SJCRH30 (cell line): ENCODE results near the gene NIPAL4. TPM values are rescaled to one million over a fixed set of nuclear protein-coding genes. Genes with fewer than 3 reads are reported as not detected.

Experiments used
- DNase-seq, 2 experiments: peaks; one replicate each; pipeline ENCODE4 v3.0.0-alpha.2; 2015 to 2020
- H3K27ac ChIP-seq: fragments of 250-450 bp; sonication (Bioruptor Pico); 2 replicates; pipeline ENCODE4 v1.5.1; 2020; ENCODE audit warnings: mild to moderate bottlenecking, moderate library complexity
- H3K27me3 ChIP-seq: fragments of 250-450 bp; sonication (Bioruptor Pico); 2 replicates; pipeline ENCODE4 v1.5.1; 2020; ENCODE audit warnings: mild to moderate bottlenecking, moderate library complexity
- H3K36me3 ChIP-seq: fragments of 250-450 bp; sonication (Bioruptor Pico); 2 replicates; pipeline ENCODE4 v1.5.1; 2020; ENCODE audit warnings: mild to moderate bottlenecking, moderate library complexity
- H3K4me1 ChIP-seq: fragments of 250-450 bp; sonication (Bioruptor Pico); 2 replicates; pipeline ENCODE4 v1.5.1; 2020; ENCODE audit warnings: mild to moderate bottlenecking, moderate library complexity
- H3K4me3 ChIP-seq: fragments of 250-450 bp; sonication (Bioruptor Pico); 2 replicates; pipeline ENCODE4 v1.5.1; 2020; ENCODE audit warnings: mild to moderate bottlenecking, moderate library complexity
- H3K9me3 ChIP-seq: fragments of 250-450 bp; sonication (Bioruptor Pico); replicated peaks from 2 replicates; pipeline ENCODE4 v1.5.1; 2020; ENCODE audit warnings: mild to moderate bottlenecking, moderate library complexity
- total RNA-seq: library from RNA; depleted of rRNA; stranded (reverse); fragments of >200 nt; shearing (Covaris generic); gene quantifications from 2 replicates; pipeline ENCODE4 v1.2.3, GENCODE V29; 2014

Gene NIPAL4
- total RNA-seq, 1 experiment from 2014 or later = not detected

DNA sequence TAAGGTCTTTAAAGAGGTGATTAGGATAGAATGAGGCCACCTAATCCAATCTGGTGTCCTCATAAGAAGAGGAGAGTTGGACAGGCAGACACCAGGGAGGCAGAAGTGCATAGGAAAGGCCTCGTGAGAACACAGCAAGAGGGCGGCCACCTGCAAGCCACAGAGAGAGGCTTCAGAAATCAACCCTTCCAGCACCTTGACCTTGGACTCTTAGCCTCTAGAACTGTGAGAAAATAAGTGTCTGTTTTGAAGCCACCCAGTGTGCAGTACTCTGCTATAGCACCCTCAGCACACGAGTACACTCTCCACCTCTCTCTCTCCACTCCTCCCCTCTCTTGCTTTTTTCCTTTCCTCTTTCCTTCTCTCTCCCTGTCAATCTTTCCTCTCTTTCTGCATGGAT lies 26.8 kb downstream of the NIPAL4 start:
- no peak for DNase-seq
- H3K4me1 ChIP-seq = no peaks in the 10 kb centered on the region
- no peak overlapping the region for H3K4me3 ChIP-seq
- H3K27me3 ChIP-seq = no peaks in the 10 kb centered on the region
- no peak overlapping the region for H3K27ac ChIP-seq
- H3K9me3 ChIP-seq = no peaks in the 10 kb centered on the region
- H3K36me3 ChIP-seq = peaks cover 73% of the 10 kb centered on the region

- no peak for DNase-seq
- H3K4me1 ChIP-seq = no peaks in the 10 kb centered on the region
- peaks cover 73% of the 10 kb centered on the region for H3K36me3 ChIP-seq
- H3K27ac ChIP-seq = no peak overlapping the region
- no peaks in the 10 kb centered on the region for H3K9me3 ChIP-seq
- H3K27me3 ChIP-seq = no peaks in the 10 kb centered on the region
- no peak overlapping the region for H3K4me3 ChIP-seq
Observed at GRCh38 chr5:157487358-157487757, 27.3 kb downstream of the NIPAL4 start.

GRCh38 chr5:157491471-157491995 lies 31.5 kb downstream of the NIPAL4 start:
- no peaks in the 10 kb centered on the region for H3K9me3 ChIP-seq
- peaks cover 61% of the 10 kb centered on the region for H3K36me3 ChIP-seq
- H3K4me3 ChIP-seq = no peak overlapping the region
- H3K4me1 ChIP-seq = no peaks in the 10 kb centered on the region
- no peak overlapping the region for H3K27ac ChIP-seq
- H3K27me3 ChIP-seq = no peaks in the 10 kb centered on the region
- DNase-seq = no peak

GRCh38 chr5:157492886-157493285 lies 32.9 kb downstream of the NIPAL4 start:
- H3K36me3 ChIP-seq = peaks cover 55% of the 10 kb centered on the region
- no peaks in the 10 kb centered on the region for H3K9me3 ChIP-seq
- H3K4me1 ChIP-seq = no peaks in the 10 kb centered on the region
- H3K27me3 ChIP-seq = no peaks in the 10 kb centered on the region
- no peak for DNase-seq
- no peak overlapping the region for H3K27ac ChIP-seq
- H3K4me3 ChIP-seq = no peak overlapping the region

DNA sequence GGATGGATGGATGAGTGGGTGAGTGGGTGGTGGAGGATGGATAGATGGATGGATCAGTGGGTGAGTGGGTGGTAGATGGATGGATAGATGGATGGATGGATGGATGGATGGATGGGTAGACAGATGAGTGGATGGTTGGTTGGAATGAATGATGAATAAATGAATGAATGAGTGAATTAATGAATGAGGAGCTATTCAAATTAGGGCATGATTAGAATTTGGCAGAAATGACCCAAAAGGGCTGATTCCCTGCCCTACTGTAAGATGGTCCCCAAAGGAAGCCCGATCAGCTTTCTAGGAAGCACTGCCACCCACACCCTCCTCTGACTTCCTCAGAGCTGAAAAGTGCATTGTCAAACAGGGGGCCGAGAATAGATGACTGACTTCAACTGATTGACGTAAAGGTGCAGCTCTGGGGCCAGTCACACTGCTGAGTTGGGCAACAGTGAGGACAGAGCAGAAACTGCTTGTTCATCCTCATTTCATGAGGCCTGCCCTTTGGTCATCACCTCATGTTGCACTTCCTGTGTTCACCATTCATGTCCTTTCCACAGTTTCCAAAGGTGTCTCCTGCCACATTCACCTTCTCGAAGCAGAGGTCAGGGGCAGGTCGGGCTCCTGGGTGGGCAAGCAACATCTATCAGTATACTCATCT lies 34.3 kb downstream of the NIPAL4 start:
- no peaks in the 10 kb centered on the region for H3K9me3 ChIP-seq
- H3K4me1 ChIP-seq = no peaks in the 10 kb centered on the region
- H3K36me3 ChIP-seq = peaks cover 46% of the 10 kb centered on the region
- H3K27me3 ChIP-seq = no peaks in the 10 kb centered on the region
- H3K4me3 ChIP-seq = no peak overlapping the region
- H3K27ac ChIP-seq = no peak overlapping the region
- no peak for DNase-seq

DNA sequence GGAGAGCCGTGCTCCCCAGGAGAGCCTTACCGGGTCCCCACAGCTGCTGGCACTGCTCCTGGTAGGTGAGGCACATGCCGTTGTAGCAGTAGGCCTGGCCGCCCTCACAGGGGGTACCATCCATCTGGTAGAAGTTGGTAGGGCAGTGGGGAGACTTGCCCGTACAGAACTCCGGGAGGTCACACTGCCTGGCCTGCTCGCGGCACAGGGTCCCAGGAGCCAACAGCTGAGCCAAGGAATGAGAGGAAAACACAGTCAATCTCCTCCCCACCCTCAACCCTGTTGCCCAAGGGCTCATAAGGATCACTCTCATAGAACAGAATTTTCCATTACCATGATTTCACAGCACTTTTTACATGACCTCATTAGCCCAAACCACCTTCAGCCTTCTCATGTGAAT lies 36.9 kb downstream of the NIPAL4 start:
- H3K27ac ChIP-seq = no peak overlapping the region
- H3K27me3 ChIP-seq = no peaks in the 10 kb centered on the region
- no peaks in the 10 kb centered on the region for H3K4me1 ChIP-seq
- no peak overlapping the region for H3K4me3 ChIP-seq
- H3K36me3 ChIP-seq = peaks cover 38% of the 10 kb centered on the region
- no peaks in the 10 kb centered on the region for H3K9me3 ChIP-seq
- no peak for DNase-seq

DNA sequence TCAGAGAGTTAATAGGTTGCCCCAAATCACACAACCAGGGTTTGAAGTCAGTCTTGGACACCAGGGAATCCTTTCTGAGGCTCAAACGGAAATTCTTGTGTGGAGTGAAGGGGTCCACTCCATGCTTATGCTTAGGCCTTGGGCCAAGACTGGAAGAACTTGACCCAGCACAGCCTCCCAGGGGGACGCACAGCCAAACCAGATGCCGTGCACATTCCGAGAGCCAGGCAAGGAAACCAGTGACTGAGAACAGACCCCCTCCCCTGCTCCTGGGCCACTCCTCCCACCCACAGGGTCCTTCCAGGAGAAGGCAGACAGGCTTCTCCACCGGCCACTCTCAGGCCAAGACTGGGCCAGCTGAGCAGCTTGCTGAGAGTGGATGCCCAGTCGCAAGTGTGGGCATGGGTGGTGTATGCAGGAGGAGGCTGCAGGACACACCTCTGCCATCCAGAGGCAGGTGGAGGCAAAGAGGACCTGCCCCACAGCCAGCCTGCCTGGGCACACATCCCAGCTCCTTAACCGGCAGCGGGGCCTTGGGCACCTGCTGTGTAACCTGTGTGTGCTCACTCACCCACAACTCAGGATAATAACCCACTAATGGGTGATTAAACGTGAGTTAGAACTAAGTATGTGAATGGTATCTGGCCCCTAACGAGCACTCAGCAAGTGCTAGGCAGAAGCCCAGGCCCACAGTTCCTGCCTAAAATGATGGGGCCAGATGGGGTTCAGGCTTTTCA lies 38.0 kb downstream of the NIPAL4 start:
- no peak overlapping the region for H3K27ac ChIP-seq
- H3K4me1 ChIP-seq = no peaks in the 10 kb centered on the region
- no peaks in the 10 kb centered on the region for H3K9me3 ChIP-seq
- H3K27me3 ChIP-seq = no peaks in the 10 kb centered on the region
- no peak for DNase-seq
- H3K4me3 ChIP-seq = no peak overlapping the region
- peaks cover 35% of the 10 kb centered on the region for H3K36me3 ChIP-seq

GRCh38 chr5:157502143-157502647 lies 42.2 kb downstream of the NIPAL4 start:
- Histone ChIP-seq H3K4me3 (no peak overlapping the region), H3K27me3 (no peaks in the 10 kb centered on the region), H3K36me3 (peaks cover 43% of the 10 kb centered on the region), H3K9me3 (no peaks in the 10 kb centered on the region), H3K4me1 (peaks cover 29% of the 10 kb centered on the region), H3K27ac (no peak overlapping the region)
- DNase-seq = no peak

DNA sequence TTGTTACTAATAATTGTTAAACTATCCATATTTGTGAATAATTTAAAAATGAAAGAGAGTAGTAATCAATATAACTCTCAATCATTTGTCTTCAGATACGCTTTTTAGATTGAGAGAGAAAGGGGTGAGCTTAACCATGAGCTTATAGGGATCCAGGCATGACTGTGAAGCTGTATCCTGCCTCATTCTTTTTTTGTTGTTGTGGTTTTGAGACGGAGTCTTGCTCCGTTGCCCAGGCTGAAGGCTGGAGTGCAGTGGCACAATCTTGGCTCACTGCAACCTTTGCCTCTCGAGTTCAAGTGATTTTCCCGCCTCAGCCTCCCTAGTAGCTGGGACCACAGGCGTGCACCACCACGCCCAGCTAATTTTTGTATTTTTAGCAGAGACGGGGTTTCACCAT lies 44.0 kb downstream of the NIPAL4 start:
- H3K4me1 ChIP-seq = peaks cover 47% of the 10 kb centered on the region
- H3K9me3 ChIP-seq = no peaks in the 10 kb centered on the region
- no peaks in the 10 kb centered on the region for H3K27me3 ChIP-seq
- no peak overlapping the region for H3K4me3 ChIP-seq
- DNase-seq = no peak
- H3K36me3 ChIP-seq = peaks cover 47% of the 10 kb centered on the region
- no peak overlapping the region for H3K27ac ChIP-seq

- no peaks in the 10 kb centered on the region for H3K9me3 ChIP-seq
- H3K4me3 ChIP-seq = no peak overlapping the region
- peaks cover 50% of the 10 kb centered on the region for H3K4me1 ChIP-seq
- H3K27me3 ChIP-seq = no peaks in the 10 kb centered on the region
- H3K36me3 ChIP-seq = peaks cover 49% of the 10 kb centered on the region
- no peak for DNase-seq
- H3K27ac ChIP-seq = peak overlapping the region; percentile 80
Observed at GRCh38 chr5:157505496-157505895, 45.5 kb downstream of the NIPAL4 start.

DNA sequence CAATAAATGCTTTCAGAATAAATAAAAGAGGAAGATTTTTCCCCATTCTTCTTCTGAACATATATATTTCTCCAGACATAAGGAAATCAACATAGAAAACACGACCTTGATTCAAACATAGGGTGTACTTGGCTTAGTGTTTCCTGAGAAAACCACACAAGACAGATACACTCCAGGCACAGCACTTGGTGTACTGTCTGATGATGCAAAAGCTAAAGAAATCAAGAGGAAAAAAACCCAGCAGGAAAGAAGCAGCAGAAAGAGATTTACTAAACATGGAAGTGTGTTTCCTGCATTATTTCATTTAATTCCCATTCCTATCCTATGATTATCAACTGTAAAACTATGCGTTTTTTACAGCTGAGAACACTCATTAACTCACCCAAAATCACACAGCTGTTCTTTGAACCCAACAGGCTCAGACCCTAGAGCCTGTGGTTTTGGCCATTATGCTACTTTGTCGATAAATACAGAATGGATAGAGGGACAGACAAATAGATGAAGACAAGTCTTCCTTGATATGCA lies 46.1 kb downstream of the NIPAL4 start:
- Histone ChIP-seq H3K36me3 (peaks cover 43% of the 10 kb centered on the region), H3K9me3 (no peaks in the 10 kb centered on the region), H3K4me1 (peaks cover 57% of the 10 kb centered on the region), H3K27me3 (no peaks in the 10 kb centered on the region), H3K27ac (peak overlapping the region; percentile 80), H3K4me3 (no peak overlapping the region)
- DNase-seq = peak; percentile 24 to 69

- Histone ChIP-seq H3K27me3 (no peaks in the 10 kb centered on the region), H3K4me1 (peaks cover 66% of the 10 kb centered on the region), H3K4me3 (no peak overlapping the region), H3K9me3 (no peaks in the 10 kb centered on the region), H3K36me3 (peaks cover 43% of the 10 kb centered on the region), H3K27ac (peak overlapping the region; percentile 80)
- peak; percentile 88 to 91 for DNase-seq
Observed at GRCh38 chr5:157506981-157507780, 47.2 kb downstream of the NIPAL4 start.

DNA sequence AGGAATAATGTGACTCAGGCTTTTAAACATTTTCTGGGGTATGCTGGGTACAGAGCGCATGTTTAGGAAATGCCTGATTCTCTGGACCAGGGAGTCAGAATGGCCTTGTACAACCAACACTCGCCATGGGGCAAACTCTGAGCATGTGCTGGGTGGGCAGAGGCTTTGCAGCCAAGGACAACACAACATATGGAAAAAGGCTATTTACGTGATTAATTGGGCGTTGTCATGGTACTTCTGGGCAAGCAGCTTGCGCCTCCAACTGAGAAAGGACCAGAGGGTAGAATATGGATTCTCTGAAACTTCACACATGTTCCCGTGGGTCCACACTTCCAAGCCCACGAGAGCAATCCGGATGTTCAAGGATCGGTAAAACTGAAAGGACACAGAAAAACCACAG lies 49.1 kb downstream of the NIPAL4 start:
- no peaks in the 10 kb centered on the region for H3K9me3 ChIP-seq
- H3K4me3 ChIP-seq = no peak overlapping the region
- H3K27me3 ChIP-seq = no peaks in the 10 kb centered on the region
- no peak for DNase-seq
- no peak overlapping the region for H3K27ac ChIP-seq
- peaks cover 42% of the 10 kb centered on the region for H3K36me3 ChIP-seq
- H3K4me1 ChIP-seq = peaks cover 78% of the 10 kb centered on the region

- Histone ChIP-seq H3K4me3 (no peak overlapping the region), H3K27me3 (no peaks in the 10 kb centered on the region), H3K27ac (no peak overlapping the region), H3K9me3 (no peaks in the 10 kb centered on the region), H3K4me1 (peaks cover 74% of the 10 kb centered on the region), H3K36me3 (peaks cover 37% of the 10 kb centered on the region)
- DNase-seq = no peak
Observed at GRCh38 chr5:157509587-157509986, 49.6 kb downstream of the NIPAL4 start.
